Head of caudate nucleus (tissue), 42 donors: ENCODE data around the gene CEP76.

Experiments
- DNase-seq, 42 donors: peaks; one replicate each; pipeline versions ENCODE4 v3.0.0 to v3.0.0-alpha.2; 2020 to 2021; ENCODE audit warnings: mixed read lengths in 7 of 42
- intact Hi-C: fragments of 100-400 bp; cut with DNase I; formaldehyde crosslinking; loops from one replicate; pipeline ENCODE4 v1.15.0; 2022

CEP76 gene

DNA sequence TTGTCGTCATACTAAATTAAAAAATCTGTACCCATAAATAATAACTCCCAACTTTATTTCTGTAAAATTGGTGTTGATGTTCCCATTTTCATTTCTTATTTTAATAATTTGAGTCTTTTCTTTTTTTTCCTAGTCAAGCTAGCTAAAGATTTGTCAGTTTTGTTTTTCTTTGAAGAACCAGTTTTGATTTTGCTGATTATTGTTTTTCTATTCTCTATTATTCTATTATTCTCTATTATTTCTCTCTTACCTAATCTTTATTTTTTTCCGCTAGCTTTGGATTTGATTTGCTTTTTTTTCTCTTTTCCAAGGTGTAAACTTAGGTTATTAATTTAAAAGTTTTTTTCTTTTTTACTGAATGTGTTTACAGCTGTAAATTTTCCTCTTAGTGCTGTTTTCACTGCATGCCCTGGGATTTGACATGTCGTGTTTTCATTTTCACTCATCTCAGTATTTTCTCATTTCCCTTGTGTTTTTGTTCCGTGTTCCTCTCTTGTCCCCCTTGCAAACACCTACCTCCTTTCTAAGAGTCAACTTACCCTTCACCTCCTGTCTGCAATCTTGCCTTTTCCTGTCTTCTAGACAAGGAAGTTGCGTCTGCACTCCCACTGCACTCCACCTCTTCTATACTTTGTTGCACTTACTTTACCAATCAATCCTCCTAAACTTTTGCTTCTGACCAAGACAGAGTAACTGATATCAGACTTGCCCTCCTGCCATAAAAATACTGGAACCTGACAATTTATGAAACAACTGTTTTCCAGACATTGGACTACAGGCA is 19.2 kb upstream of the CEP76 start:
- peak in 1 of 42 donors; percentile 9 for DNase-seq
- intact Hi-C loops: no loop called here

DNA sequence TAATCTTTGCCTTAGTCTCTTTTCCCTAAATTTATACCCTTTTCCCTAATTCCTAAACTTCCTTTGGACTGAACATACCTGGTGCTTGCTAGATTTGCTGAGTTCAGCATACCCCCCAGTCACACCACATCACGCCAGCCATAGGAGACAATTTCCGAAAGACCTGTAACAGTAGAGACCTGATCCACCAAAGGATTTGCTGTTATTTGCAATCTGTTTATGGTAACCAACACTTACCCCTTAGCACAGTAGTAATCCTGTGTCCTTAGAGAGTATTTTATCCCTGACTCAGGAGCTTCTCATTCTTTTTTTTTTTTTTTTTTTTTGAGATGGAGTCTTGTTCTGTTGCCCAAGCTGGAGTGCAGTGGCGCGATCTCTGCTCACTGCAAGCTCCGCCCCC is 8.9 kb upstream of the CEP76 start:
- DNase-seq: peak in 1 of 42 donors; percentile 4
- intact Hi-C loops: no loop called here

DNA sequence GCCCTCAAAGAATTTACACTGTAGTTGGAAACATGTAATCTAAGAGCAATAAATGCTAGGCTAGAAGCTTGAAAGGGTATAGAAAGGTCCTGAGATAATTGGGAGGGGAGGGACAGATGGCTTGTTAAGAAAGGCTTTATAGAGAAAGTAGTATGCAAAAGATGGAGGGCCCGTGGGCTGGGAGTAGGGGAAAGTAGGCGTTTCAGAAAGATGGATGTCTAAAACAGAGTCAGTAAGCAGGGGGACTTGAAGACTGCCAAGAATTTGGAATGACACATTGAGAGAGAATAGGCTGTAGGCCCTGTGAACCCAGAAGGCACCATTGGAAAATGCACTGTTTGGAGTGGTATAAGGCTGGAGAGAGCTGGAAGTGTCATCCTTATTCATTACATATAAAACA is 1.1 kb upstream of the CEP76 start:
- no peak for DNase-seq
- intact Hi-C loops: loop anchor here (5.0 kb wide), 2 partner anchors 46 to 326 kb away; partner anchors contain the start of genes AFG3L2 and SPIRE1

DNA sequence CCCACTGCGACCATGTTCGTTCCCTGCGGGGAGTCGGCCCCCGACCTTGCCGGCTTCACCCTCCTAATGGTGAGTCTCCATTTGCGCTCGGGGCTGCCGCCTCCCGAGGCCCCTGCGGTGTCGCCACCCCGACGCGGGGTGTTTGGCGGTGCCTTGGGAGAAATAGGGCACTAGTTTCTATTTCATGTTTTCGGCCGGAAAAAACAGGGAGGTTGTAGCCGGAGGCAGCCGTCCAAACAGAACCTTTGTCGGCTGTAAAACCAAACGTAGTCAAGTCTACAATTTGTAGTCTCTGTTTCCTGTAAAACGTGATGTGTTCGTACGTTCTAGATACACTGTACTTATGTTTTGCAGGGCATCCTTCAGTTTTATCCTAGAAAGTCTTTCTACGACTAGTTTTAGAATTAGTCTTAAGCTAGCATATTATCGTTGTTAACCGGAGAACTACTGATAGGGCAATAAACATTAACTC is 609 bp upstream of the CEP76 start:
- DNase-seq: no peak
- intact Hi-C loops: loop anchor here (5.0 kb wide), 2 partner anchors 46 to 326 kb away; partner anchors contain the start of genes AFG3L2 and SPIRE1

DNA sequence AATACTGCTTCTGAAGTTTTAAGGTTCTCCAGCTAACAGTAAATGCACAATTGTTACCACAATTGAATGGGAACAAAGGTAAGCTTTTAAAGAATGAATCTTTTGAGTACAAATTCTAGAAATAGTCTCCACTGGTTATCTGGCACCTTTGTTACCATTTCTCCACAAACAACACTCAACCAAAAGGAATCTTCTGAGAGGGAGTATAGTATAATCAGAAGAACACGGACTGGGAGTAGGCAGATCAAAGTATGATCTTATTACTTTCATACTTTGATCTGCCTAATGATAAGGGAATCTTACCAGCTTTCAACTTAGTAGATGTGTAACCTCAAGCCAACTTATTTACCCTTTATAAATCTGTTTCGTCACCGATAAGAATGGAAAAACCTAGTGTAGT is 1.4 kb downstream of the CEP76 start:
- no peak for DNase-seq
- intact Hi-C loops: loop anchor here (5.0 kb wide), 2 partner anchors 44 to 324 kb away; partner anchors contain the start of genes AFG3L2 and SPIRE1

DNA sequence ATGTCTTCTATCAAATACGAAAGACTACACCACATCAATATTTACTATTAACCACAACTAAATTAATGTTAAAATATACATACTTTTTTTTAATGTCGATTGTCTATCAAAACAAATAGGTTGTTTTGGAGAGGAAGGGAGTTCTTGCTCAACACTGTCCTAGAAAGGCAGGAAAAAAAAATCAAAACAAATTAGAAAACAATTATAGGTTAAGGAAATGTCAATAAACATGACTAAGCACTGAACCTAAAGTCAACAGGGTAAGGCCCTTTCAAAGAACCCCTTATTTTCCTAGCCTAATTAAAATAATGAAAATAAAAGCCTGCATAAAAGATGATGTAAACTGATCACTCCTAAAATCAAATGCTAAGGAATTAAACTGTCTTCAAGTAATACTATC is 2.8 kb downstream of the CEP76 start:
- intact Hi-C loops: loop anchor here (5.0 kb wide), 2 partner anchors 42 to 322 kb away; partner anchors contain the start of genes AFG3L2 and SPIRE1
- DNase-seq: no peak

DNA sequence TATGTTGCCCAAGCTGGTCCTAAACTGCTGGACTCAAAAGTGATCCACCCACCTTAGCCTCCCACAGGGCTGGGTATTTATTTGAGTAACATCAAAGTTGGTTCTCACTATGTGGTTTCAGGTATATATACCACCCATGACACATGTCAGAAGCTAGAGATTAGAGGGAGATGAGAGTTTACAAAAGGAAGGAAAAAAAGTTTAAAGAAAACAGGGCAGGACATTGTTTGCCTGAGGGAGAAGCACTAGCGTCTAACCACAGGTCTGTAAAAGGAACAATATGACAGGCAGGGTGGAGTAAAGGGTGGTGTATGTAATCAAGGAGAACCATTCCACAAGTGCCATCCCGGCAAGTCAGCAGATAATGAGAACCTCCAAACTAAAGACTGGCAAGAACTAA is 8.5 kb downstream of the CEP76 start:
- intact Hi-C loops: no loop called here
- DNase-seq: peak in 1 of 42 donors; percentile 0

DNA sequence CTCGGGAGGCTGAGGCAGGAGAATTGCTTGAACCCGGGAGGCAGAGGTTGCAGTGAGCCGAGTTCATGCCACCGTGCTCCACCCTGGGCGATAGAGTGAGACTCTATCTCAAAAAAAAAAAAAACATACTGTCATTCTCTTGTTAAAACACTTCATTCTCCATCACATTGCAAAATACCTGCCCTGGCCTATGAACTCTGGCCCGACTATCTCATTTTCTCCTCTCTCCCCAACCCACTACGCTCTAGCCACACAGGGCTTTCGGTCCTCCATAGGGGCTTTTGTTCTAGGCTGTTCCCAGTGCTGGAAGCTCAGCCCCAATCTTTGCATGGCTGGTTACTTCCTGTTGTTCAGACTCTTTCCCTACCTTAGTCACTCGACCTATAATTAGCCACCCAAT is 10.3 kb downstream of the CEP76 start:
- DNase-seq: no peak
- intact Hi-C loops: no loop called here

DNA sequence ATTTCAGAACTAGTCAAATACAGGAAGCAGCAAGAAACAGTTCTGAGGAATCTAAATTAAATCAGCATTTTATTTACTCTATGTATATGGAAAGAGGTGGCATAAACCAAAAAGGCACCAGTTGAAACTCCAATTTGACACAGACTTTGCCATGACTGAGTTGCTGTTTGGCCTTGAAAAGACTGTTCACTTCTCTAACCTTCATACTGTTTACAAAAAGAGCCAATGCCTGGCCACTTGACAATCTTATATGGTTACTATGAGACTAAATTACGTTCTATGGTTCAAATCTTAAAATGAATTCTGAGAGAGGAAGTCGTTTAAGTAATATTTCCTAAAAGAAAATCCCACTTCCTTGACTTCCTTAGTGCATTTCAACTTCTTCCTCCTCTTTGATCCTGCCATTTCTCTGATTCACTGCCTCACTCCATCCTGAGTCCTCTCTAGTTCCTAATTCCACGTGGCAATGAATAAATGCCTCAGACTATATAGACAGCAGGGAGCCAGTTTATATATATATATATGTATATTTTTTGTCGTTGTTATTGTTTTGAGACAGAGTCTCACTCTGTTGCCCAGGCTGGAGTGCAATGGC is 13.2 kb downstream of the CEP76 start:
- peak in 2 of 42 donors; percentile 4 to 5 for DNase-seq
- intact Hi-C loops: no loop called here

DNA sequence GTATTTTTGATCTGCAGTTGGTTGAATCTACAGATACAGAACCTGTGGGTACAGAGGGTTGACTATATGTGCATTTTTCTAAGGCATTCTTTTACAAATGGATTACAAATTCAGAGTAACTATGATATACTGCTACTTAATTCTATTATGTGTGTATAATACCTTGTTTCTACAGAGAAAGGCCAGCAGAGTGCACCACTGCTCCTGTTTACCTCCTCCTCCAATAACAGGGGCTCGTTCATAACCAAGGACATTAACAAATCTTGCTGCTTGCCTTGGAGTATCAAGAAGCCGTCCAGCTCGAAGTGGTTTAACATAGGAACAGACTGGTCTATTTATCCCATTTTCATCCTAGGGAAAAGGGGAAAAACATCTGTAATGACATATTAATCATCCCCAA is 16.4 kb downstream of the CEP76 start:
- DNase-seq: peak in 17 of 42 donors; percentile 6 to 58 (median 24)
- intact Hi-C loops: no loop called here

DNA sequence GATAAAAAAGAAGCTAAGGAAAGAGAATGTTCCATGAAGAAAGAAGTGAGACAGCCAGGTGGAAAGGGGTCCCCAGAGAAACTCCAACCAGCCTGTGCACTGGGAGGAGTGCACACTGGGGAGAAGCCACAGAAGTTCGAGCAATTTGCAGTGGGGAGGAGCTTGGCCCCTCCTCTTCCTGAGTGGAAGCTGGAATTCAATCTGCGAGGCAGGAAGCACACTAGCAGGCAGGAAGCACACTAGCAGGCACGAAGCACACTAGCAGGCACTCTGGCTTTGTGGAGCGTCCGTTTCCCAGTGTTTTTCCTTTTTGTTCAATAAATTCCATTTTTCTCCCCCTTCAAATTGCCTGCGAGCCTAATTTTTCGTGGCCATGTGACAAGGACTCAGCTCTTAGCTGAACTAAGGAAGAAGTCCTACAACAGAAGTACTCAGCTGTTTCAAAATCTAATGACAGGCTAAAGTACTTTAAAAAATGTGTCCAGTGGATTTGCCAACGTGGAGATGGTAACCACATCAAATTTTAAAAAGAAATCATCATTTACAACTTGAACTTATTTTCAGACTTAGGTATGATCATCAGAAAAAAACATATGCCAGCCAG is 23.2 kb downstream of the CEP76 start:
- intact Hi-C loops: no loop called here
- DNase-seq: peak in 22 of 42 donors; percentile 8 to 62 (median 31)

DNA sequence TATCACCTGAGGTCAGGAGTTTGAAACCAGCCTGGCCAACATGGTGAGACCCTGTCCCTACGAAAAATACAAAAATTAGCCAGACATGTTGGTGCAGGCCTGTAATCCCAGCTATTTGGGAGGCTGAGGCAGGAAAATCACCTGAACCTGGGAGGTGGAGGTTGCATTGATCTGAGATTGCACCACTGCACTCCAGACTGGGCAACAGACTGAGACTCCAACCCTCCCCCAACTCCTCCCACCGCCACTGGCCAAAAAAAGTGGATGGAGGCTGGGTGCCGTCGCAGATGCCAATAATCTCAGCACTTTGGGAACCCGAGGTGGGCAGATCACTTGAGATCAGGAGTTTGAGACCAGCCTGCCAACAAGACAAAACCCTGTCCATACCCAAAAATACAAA is 34.5 kb downstream of the CEP76 start:
- intact Hi-C loops: no loop called here
- peak in 1 of 42 donors; percentile 31 for DNase-seq

DNA sequence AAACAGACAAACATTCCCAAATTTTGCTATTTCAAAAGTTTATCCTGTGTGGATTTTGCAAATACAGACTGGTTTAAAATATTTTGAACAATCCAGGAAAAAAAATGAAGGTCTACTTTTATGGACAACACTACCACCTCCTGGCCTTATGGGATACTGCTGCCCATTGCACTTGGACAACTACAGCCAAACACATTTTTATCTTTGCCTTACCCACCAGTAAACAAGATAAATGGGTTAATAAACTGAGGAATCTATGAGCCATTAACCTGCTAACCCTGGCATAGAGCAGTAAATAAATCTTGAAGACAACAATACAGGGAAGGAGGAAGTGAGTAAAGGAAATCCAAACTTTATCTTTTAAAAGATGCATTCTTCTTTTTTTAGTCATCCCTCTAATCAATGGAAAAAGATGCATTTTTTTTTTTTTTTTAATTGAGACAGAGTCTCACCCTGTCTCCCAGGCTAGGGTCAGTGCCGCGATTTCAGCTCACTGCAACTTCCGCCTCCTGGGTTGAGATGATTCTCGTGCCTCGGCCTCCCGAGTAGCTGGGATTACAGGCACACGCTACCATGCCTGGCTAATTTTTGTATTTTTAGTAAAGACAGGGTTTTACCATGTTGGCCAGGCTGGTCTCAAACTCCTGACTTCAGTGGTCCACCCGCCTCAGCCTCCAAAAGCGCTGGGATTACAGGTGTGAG is 42.5 kb downstream of the CEP76 start:
- DNase-seq: peak in 30 of 42 donors; percentile 22 to 84 (median 52)
- intact Hi-C loops: loop anchor here (1.0 to 5.0 kb wide), 4 partner anchors 42 to 269 kb away; partner anchors contain the start of genes CEP76, PRELID3A and PSMG2

DNA sequence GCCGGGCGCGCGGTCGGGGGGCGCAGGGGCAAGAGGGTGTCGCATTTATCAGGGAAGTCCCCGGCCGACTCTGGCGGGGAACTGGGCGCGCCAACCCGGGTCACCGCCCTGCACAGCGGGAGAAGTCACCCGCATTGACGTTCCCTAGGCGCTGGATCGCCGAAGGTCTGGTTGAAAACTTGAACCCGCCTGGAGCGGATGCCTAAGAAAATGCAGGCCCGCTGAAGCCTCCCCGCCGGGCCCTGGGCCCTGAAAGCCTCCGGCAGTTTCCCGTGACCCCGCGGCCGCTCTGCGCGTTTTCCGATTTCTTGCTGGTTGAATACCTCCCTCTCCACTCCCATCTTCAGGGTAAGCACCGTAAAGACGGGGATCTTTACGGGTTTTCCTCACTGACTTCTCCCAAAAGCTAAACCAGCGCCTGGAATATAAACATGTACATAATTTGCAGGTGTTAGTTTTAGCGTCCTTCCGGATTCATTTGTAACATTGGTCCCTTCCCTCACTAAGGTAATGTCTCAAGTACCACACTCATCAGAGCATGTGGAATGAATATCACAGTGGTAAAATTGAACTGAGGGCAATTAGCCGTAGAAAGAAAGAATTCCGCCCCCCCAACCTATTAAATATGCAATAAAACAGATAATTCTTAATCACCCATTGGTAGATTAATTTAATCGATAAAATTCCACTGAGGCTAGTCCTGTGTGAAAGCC is 43.9 kb downstream of the CEP76 start:
- DNase-seq: peak in 40 of 42 donors; percentile 20 to 78 (median 50)
- intact Hi-C loops: loop anchor here (1.0 to 5.0 kb wide), 4 partner anchors 44 to 267 kb away; partner anchors contain the start of genes CEP76, PRELID3A and PSMG2

DNA sequence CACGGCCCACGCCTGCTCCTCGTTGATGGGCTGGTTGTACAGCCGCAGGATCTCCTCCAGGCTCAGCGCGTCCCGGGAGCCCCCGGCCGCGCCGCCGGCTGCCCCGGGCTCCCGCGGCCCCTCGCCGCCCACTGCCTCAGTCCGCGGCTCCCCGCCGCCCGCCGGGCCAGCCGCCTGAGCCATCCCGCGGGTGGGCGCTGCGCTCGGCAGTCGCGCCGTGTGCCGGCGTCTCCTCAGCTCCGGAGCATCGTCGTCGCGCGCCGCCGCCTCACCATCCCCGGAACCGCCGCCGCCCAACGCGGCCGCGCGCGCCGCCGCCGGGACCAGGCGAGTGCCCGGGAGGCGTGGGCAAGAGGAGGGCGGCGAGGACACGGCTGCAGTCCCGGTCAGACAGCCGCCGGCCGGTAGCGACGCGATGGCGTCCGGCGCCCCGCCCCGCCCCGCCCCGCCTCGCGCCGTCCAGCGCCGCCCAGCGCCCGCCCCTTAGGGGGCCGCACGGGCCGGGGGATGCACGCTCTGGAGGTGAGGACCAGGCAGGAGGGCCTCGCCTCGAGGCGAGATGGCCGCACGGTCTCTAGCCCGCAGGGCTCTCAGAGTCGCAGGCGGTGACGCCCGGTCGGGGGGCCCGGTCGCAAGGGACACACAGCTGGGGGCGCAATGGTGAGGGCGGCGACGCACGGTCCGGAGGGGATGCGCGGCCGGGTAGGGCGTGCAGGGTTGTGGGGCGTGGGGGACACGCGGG is 44.7 kb downstream of the CEP76 start, which contains the start of gene SPIRE1:
TSS of gene SPIRE1 (minus strand) at position 424 of the 742 bp plus-strand sequence. CDS start at position 183, 241 bp downstream.
- intact Hi-C loops: loop anchor here (5.0 kb wide), 3 partner anchors 44 to 251 kb away; partner anchors contain the start of genes CEP76, PRELID3A and PSMG2
- DNase-seq: peak in 40 of 42 donors; percentile 51 to 88 (median 76)

DNA sequence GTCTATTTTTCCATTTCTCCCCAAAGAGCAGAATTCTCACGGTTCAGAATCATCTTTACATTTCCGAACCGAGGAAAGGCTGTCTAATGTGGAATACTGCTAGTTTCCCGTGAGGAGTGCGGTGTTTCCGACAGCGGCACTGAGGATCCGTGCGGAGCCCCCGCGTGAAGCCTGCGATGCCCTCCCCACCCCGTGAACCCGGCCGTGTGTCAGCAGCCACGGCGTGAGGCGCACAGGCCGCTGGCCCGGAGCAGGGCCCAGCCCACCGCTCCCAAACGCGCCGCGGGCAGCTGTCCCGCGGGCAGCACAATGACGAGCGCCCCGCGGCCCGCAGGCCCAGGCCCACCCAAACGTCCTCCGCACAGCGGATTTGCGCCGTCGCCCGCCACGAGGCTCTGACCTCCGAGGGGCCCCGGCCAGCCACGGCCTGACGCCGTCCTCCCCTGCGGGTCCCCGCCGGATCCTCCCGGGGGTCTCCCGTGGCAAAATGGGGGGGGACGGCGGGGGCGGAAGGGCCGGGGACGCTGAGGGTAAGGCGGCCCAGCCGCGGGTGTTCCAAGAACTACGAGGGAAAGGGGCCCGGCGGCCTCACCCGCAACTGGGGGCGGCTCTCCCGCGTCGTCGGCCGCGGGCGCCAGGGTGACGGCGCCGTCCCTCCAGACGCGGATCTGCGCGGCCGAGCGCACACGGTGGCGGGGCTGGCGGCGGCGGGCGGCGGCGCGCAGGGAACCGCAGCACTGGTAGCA is 45.4 kb downstream of the CEP76 start:
- intact Hi-C loops: loop anchor here (5.0 kb wide), 3 partner anchors 45 to 250 kb away; partner anchors contain the start of genes CEP76, PRELID3A and PSMG2
- peak in 40 of 42 donors; percentile 18 to 80 (median 57) for DNase-seq

DNA sequence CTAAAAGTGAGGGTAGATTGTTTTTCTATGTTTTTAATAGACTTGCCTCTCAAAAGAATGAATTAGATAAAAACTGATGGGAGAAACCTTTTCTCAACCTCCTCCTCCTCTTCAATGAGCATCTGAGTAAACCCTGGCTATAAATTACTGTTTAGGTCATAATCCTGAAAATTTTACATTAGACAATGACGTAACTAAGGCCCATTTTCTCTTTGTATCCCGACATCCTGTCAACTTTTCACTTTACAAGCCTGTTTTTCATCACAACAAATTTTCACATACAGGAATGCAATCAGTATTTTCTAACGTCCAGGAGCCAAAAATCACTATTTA is 46.0 kb downstream of the CEP76 start:
- intact Hi-C loops: loop anchor here (5.0 kb wide), 3 partner anchors 46 to 249 kb away; partner anchors contain the start of genes CEP76, PRELID3A and PSMG2
- DNase-seq: no peak
